ENCODE measurements around the gene SLC6A11. TPM values are rescaled to one million over a fixed set of nuclear protein-coding genes. Genes with fewer than 3 reads are reported as not detected.

The SLC6A11 gene
- total and polyA plus RNA-seq, 12 donors: 0.05 TPM; not detected in 11

DNA sequence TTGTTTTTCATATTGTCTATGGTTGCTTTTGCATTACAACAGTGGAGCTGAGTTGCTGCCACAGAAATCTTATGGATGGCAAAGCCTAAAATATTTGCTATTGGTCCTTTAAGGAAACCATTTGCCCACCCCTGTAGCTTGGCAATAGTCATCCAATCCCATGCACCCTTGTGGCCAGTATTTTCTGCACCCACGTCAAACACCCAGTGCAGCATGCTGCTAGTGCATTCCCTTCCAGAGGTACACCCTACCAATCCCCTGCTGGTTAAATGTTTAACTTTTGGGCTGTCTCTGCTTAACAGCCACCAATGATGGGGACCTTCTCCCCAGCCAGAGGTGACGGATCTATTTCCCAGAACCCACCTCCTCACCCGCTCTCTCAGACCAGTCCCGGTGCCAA lies 23.8 kb upstream of the SLC6A11 start:
- ATAC-seq (no peak), DNase-seq (no peak)
- TF ChIP-seq, protein P1, sequence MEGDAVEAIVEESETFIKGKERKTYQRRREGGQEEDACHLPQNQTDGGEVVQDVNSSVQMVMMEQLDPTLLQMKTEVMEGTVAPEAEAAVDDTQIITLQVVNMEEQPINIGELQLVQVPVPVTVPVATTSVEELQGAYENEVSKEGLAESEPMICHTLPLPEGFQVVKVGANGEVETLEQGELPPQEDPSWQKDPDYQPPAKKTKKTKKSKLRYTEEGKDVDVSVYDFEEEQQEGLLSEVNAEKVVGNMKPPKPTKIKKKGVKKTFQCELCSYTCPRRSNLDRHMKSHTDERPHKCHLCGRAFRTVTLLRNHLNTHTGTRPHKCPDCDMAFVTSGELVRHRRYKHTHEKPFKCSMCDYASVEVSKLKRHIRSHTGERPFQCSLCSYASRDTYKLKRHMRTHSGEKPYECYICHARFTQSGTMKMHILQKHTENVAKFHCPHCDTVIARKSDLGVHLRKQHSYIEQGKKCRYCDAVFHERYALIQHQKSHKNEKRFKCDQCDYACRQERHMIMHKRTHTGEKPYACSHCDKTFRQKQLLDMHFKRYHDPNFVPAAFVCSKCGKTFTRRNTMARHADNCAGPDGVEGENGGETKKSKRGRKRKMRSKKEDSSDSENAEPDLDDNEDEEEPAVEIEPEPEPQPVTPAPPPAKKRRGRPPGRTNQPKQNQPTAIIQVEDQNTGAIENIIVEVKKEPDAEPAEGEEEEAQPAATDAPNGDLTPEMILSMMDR (IDR thresholded peaks at IDR 0.05): no peak
- Histone ChIP-seq H3K36me3 (no peaks in the 10 kb centered on the region), H3K9me3 (peaks cover 0 to 5% (median 0%) of the 10 kb centered on the region in 11 donors), H3K4me3 (no peak overlapping the region), H3K27ac (no peak overlapping the region), H3K27me3 (peaks cover 0 to 55% (median 38%) of the 10 kb centered on the region in 7 donors), H3K4me1 (no peaks in the 10 kb centered on the region)
- intact Hi-C loops (cut with DNase I): no loop called here
- 70 to 76% methylated on average over 4 of the region's 4 CpGs for WGBS, 2 donors

DNA sequence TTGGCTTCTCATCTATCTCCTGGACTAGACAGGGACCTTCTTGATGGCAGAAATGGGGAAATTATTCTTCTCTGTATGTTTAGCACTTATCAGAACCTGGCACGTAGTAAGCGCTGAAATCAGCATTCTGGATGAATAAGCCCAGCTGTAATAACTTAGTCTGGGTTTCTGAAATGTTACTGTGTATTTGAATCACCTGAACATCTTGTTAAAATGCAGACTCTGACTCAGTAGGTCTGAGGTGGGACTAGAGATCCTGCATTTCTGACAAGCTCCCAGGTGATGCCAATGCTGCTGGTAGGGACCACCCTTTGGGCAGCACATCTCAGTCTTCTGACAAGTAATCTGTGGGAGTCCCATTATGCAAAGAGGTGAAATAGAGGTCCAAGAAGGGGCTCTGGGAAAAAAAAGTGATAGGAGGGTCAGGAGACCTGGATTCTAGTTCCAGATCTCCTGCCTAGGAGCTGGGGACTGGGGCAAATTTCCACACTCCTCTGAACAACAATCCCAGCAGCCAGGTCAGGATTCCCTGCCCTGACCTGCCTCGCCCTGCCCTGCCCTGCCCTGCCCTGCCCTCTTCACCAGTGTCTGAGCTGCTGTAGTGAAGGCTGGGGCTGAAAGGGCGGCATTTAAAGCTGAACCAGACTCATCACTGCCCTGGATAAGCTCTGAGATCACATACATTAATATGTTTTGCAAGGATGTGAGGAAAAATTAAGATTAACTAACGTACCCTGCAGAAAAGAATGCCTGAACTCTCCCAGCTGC lies 17.2 kb upstream of the SLC6A11 start:
- Histone ChIP-seq H3K36me3 (no peaks in the 10 kb centered on the region), H3K4me1 (no peaks in the 10 kb centered on the region), H3K27me3 (peaks cover 0 to 60% (median 23%) of the 10 kb centered on the region in 7 donors), H3K4me3 (no peak overlapping the region), H3K9me3 (no peaks in the 10 kb centered on the region), H3K27ac (no peak overlapping the region)
- ATAC-seq (no peak), DNase-seq (no peak)
- TF ChIP-seq, protein P1 (IDR thresholded peaks at IDR 0.05): no peak
- WGBS, 2 donors: 41 to 54% methylated on average over 5 of the region's 5 CpGs
- intact Hi-C loops (cut with DNase I): no loop called here

DNA sequence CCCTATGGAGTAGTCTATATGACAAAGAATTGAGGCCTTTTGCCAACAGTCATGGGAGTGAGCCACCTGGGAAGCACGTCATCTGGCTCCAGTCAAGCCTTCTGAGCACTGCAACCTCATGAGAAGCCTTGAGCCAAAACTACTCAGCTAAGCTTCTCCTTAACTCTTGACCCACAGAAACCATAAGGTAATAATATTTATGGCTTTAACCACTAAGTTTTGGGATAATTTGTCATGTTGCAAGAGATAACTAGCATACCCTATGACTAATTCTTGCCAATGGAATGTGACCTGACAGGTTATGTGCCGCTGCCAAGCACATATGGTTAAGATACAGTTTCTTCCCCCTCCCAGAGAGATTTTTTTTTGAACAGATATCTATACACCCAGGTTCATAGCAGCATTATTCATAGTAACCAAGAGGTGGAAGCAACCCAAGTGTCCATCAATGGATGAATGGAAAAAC lies 11.8 kb upstream of the SLC6A11 start:
- H3K27me3 ChIP-seq: peaks cover 0 to 41% (median 26%) of the 10 kb centered on the region in 7 donors
- 35 to 57% methylated on average over 2 of the region's 2 CpGs for WGBS, 2 donors
- no peak for ATAC-seq
- intact Hi-C loops (cut with DNase I): no loop called here
- no peak for DNase-seq
- H3K4me1 ChIP-seq: no peaks in the 10 kb centered on the region
- no peak overlapping the region for H3K4me3 ChIP-seq
- H3K27ac ChIP-seq: no peak overlapping the region
- H3K9me3 ChIP-seq: peaks cover 0 to 3% (median 0%) of the 10 kb centered on the region in 11 donors
- TF ChIP-seq, protein P1 (IDR thresholded peaks at IDR 0.05): no peak
- H3K36me3 ChIP-seq: no peaks in the 10 kb centered on the region

DNA sequence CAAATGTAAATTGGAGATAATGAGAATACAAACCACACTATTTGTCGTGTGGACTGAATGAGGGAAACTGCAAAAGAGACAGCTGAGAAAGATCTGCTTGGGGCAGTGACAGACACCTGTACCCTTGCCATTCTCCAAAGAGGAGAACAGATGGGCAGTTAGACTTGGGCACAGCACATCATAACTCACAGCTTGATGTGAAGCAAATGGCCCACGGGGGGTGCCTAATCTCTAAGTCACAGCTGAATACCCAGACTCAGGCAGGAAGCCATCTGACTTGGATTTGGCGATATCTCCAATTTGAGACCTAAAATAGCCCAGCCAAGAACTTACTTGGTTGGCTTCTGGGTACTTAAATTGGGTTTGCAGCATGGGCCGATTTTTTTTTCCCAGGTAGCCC lies 10.0 kb upstream of the SLC6A11 start:
- peaks cover 0 to 3% (median 0%) of the 10 kb centered on the region in 11 donors for H3K9me3 ChIP-seq
- intact Hi-C loops (cut with DNase I): no loop called here
- no peak overlapping the region for H3K4me3 ChIP-seq
- H3K4me1 ChIP-seq: no peaks in the 10 kb centered on the region
- ATAC-seq: no peak
- DNase-seq: no peak
- 65 to 70% methylated on average over 4 of the region's 4 CpGs for WGBS, 2 donors
- peaks cover 0 to 36% (median 10%) of the 10 kb centered on the region in 7 donors for H3K27me3 ChIP-seq
- H3K36me3 ChIP-seq: no peaks in the 10 kb centered on the region
- TF ChIP-seq, protein P1 (IDR thresholded peaks at IDR 0.05): no peak
- no peak overlapping the region for H3K27ac ChIP-seq
